GM18858 (cell line): ENCODE measurements around the gene FIGNL1.

Experiments used
- ATAC-seq: cut with Tn5 transposase; IDR thresholded peaks from one replicate; pipeline ENCODE4 v1.9.1; 2021; ENCODE audit not compliant: unreplicated experiment

Gene FIGNL1

GRCh38 chr7:50449881-50450589 is at the start of gene FIGNL1:
FIGNL1 (minus strand) TSS chr7:50450350; CDS start chr7:50447287, 3,063 bp downstream.
- peak; percentile 64 for ATAC-seq

GRCh38 chr7:50499092-50499491 is 48.9 kb upstream of the FIGNL1 start:
- no peak for ATAC-seq

- ATAC-seq, result no peak
Measured at GRCh38 chr7:50497968-50498367, 47.8 kb upstream of the FIGNL1 start.

- ATAC-seq, result no peak
Measured at GRCh38 chr7:50497068-50497642, 47.0 kb upstream of the FIGNL1 start.

GRCh38 chr7:50496569-50496968 is 46.4 kb upstream of the FIGNL1 start:
- ATAC-seq, result no peak

- no peak for ATAC-seq
Measured at GRCh38 chr7:50495746-50496145, 45.6 kb upstream of the FIGNL1 start.

GRCh38 chr7:50492770-50493519 is 42.8 kb upstream of the FIGNL1 start:
- ATAC-seq, result no peak

- ATAC-seq, result no peak
Measured at GRCh38 chr7:50491943-50492342, 41.8 kb upstream of the FIGNL1 start.

GRCh38 chr7:50491209-50491608 is 41.1 kb upstream of the FIGNL1 start:
- ATAC-seq, result no peak

GRCh38 chr7:50488379-50488778 is 38.2 kb upstream of the FIGNL1 start:
- no peak for ATAC-seq

- no peak for ATAC-seq
Measured at GRCh38 chr7:50486512-50486911, 36.4 kb upstream of the FIGNL1 start.

- no peak for ATAC-seq
Measured at GRCh38 chr7:50481867-50482266, 31.7 kb upstream of the FIGNL1 start.

GRCh38 chr7:50480797-50481196 is 30.6 kb upstream of the FIGNL1 start:
- no peak for ATAC-seq

- ATAC-seq, result no peak
Measured at GRCh38 chr7:50479743-50480517, 29.8 kb upstream of the FIGNL1 start.

- ATAC-seq, result no peak
Measured at GRCh38 chr7:50477640-50478039, 27.5 kb upstream of the FIGNL1 start.

- ATAC-seq, result no peak
Measured at GRCh38 chr7:50476953-50477625, 26.9 kb upstream of the FIGNL1 start.

- no peak for ATAC-seq
Measured at GRCh38 chr7:50475340-50475739, 25.2 kb upstream of the FIGNL1 start.

GRCh38 chr7:50474382-50475160 is 24.4 kb upstream of the FIGNL1 start:
- no peak for ATAC-seq

GRCh38 chr7:50473531-50473930 is 23.4 kb upstream of the FIGNL1 start:
- no peak for ATAC-seq

GRCh38 chr7:50472427-50472826 is 22.3 kb upstream of the FIGNL1 start:
- ATAC-seq, result no peak
